NCI-H1930 (cell line): ENCODE data around the gene MEAF6.
"Not testable (repeated sequence)": the region's sequence is repeated elsewhere in the genome, so short reads cannot be mapped to it uniquely, and the experiment has no call there.

Experiments used
- DNase-seq, 2 experiments: peaks; one replicate each; lab custom pipeline; 2025; lab: John Stamatoyannopoulos, UW

Gene MEAF6

DNA sequence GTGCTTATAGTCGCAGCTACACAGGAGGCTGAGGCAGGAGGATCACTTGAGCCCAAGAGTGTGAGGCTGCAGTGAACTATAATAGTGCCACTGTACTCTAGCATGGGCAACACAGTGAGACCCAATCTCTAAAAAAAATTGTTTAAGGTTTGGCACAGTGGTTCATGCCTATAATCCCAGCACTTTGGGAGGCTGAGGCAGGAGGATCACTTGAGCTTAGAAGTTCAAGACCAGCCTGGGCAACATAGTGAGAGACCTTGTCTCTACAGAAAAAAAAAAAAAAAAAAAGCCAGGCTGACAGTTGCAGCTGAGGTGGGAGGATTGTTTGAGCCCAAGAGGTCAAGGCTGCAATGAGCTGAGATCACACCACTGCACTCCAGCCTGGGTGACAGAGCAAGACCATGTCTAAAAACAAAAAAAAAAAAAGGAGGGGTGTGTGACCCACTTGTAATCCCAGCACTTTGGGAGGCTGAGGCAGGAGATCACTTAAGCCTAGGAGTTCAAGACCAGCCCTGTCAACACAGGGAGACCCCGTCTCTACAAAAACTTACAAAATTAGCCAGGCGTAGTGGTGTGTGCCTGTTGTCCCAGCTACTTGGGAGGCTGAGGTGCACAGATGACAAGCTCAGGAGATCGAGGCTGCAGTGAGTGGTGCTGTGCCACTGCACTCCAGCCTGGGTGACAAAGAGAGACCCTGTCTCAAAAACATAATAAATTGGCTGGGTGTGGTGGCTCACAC lies 18.0 kb upstream of the MEAF6 start:
- not testable (repeated sequence) for DNase-seq

DNA sequence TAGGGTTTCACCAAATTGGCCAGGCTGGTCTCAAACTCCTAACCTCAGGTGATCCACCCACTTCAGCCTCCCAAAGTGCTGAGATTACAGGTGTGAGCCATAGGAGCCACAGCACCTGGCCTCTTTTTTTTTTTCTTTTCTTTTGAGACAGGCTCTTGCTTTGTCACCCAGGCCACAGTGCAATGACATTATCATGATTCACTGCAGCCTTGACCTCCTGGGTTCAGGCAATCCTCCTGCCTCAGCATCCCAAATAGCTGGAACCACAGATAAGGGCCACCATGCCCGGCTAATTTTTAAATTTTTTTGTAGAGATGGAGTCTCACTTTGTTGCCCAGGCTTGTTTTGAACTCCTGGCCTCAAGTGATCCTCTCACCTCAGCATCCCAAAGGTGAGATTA lies 15.3 kb upstream of the MEAF6 start:
- DNase-seq: not testable (repeated sequence)

- no peak for DNase-seq
Observed at GRCh38 chr1:37519613-37520012, 5.0 kb upstream of the MEAF6 start.

- not testable (repeated sequence) for DNase-seq
Observed at GRCh38 chr1:37518929-37519328, 4.4 kb upstream of the MEAF6 start.

DNA sequence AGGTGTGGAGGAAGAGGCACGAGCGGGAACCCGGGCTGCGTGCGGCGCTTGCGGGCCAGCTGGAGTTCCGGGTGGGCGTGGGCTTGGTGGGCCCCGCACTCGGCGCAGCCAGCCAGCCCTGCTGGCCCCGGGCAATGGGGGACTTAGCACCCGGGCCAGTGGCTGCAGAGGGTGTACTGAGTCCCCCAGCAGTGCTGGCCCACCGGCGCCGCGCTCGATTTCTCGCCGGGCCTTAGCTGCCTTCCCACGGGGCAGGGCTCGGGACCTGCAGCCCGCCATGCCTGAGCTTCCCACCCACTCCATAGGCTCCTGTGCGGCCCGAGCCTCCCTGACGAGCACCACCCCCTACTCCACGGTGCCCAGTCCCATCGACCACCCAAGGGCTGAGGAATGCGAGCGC lies 3.7 kb upstream of the MEAF6 start:
- DNase-seq: not testable (repeated sequence)

GRCh38 chr1:37517569-37517968 lies 3.0 kb upstream of the MEAF6 start:
- DNase-seq: no peak

GRCh38 chr1:37515185-37516034 lies 844 bp upstream of the MEAF6 start:
- DNase-seq: no peak

- DNase-seq: peak in 1 of 2 experiments; percentile 3
Observed at GRCh38 chr1:37513795-37514349, 694 bp downstream of the MEAF6 start.

- DNase-seq: no peak
Observed at GRCh38 chr1:37509181-37509580, 5.4 kb downstream of the MEAF6 start.

DNA sequence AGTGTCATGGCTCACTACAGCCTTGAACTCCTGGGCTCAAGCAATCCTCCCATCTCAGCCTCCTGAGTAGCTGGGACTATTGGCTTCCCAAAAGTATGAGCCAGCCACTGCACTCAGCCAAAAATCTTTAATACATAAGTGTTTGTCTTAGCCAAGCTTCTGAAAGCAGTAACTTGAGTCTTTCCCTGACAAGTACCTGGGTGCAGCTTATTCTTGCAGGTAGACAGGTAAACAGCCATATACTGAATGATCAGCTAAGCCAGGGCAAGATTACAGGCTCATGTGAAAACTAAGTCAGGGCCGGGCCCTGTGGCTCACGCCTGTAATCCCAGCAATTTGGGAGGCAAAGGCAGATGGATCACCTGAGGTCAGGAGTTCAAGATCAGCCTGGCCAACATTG lies 7.8 kb downstream of the MEAF6 start:
- DNase-seq: no peak

GRCh38 chr1:37502791-37503190 lies 11.8 kb downstream of the MEAF6 start:
- not testable (repeated sequence) for DNase-seq

- no peak for DNase-seq
Observed at GRCh38 chr1:37502104-37502503, 12.5 kb downstream of the MEAF6 start.

- no peak for DNase-seq
Observed at GRCh38 chr1:37501661-37502060, 12.9 kb downstream of the MEAF6 start.

DNA sequence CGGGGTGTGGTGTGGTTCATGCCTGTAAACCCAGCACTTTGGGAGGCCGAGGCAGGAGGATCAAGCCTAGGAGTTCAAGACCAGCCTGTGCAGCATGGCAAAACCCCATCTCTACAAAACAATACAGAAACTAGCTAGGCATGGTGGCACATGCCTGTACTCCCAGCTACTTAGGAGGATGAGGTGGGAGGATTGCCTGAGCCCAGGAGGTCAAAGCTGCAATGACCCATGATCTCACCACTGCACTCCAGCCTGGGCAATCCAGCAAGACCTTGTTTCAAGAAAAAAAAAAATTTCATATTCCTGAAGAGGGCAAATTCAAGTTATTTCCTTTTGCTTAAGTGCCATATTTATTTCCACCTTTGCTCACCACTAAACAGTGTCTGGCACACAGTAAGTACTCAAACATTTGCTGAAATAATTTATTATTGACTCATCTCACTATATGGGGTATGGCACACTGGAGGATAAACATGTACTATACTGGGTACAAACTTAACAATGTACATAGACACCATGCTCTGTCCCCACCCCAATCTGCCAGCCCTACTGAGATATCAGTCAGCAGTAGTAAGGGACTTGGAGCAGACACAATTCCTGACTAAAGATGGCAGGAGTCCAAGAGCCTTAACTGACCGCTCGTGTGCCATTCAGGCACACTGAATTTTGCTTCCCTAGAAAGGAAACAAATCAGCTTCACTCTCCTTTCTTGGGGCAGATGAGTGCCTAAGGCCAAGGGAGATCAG lies 15.5 kb downstream of the MEAF6 start:
- no peak for DNase-seq

DNA sequence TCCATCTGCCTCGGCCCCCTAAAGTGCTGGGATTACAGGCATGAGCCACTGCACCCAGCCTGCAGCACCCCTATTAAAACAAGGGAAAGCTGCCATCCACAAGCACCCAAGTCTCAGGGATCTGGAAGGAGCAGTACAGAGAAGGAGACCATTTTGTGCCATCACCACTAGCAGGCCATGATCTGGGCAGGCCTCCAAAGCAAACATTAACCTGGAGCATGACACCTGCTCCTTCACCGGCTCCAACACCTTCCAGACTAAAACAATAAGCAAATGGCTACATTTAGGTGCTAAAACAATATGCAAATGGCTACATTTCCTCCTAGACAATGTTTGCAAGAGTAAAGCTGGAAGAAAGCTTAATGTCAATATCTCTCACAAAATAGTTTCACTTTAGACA lies 16.7 kb downstream of the MEAF6 start:
- peak; percentile 10 to 40 for DNase-seq

- DNase-seq: no peak
Observed at GRCh38 chr1:37495875-37496274, 18.7 kb downstream of the MEAF6 start.

GRCh38 chr1:37493336-37494098 lies 21.0 kb downstream of the MEAF6 start:
- DNase-seq: no peak

- no peak for DNase-seq
Observed at GRCh38 chr1:37487619-37487984, 27.0 kb downstream of the MEAF6 start.

DNA sequence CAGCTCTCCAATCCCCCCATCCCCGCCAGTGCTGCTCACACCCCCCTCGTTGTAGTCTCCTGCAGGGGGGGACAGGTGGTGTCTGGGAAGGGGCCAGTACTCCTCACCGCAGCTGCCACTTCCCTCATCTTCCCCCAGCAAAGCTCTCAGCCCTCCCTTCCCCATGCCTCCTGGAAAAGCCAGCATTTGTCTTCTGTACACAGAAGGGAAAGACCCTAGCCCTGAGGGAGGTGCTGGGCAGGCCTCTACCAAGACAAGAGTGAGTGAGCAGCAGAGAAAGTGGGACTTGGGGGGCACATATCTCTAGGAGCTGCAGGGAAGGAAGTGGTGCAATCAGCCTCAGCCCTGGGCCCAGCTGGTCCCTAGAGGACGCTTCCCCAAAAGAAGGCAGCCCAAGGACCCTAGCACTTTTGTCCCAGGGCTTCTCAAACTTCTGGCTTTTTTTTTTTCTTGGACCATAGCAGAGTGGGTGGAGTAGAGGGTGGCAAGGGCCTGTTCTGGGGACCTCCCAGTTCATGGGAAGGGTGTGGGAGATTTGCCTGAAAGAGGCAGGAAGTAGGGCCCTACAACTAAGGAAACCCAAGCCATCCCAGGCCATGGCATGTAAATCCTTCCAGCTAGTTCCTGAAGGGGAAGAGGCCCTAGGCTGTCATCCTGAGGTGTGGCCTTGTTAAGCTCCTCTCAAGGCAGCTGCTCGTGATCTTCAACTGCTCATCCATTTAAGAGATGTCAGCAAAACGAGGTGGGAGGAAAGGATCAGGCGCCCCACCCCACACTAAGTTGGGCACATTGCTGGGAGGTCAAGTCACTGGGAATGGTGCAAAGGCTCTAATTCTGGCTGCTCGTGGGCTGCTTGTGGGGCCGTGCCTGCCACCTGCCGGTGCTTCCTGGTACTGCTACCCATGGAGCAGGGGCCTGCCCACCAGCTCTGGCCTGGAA lies 27.6 kb downstream of the MEAF6 start:
- peak in 1 of 2 experiments; percentile 27 for DNase-seq

GRCh38 chr1:37485902-37486679 lies 28.5 kb downstream of the MEAF6 start:
- no peak for DNase-seq
